ENCODE results near the gene NOP16. TPM values are rescaled to one million over a fixed set of nuclear protein-coding genes. Genes with fewer than 3 reads are reported as not detected.

NOP16 gene
- total RNA-seq, 1 donor from 2014 or later, result 65.1 TPM

DNA sequence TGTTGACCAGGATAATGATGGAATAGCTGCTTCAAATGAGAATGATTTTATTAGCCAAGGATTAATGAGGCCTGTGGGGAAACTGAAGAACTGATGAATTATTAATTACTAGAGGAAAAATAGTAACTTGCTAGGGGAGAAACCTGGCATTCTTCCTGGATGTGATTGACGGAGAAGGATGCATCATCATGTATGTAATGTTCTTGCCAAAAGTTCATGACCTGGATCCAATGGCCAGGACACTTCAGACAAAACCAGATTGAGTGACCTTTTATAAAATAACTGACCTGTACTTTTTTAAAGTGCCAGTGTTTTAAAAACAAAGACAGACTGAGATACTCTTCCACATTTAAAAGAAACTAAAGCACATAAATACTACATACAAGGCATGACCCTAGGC lies 50.5 kb downstream of the NOP16 start:
- ChIA-PET POLR2A (no interaction called here), CTCF (no interaction called here)
- Mint-ChIP-seq H3K36me3 (ENCODE audit: low read depth) (peaks cover 60% of the 10 kb centered on the region), H3K4me1 (no peaks in the 10 kb centered on the region), H3K4me3 (no peak overlapping the region), H3K27me3 (no peaks in the 10 kb centered on the region), H3K9me3 (peaks cover 2% of the 10 kb centered on the region), H3K27ac (no peak overlapping the region)
- TF ChIP-seq CTCF (IDR thresholded peaks at IDR 0.05), result no peak
- intact Hi-C loops (cut with micrococcal nuclease), result no loop called here
- ATAC-seq (ENCODE audit: low read depth), result no peak
- no peak for DNase-seq

GRCh38 chr5:176334031-176334770 lies 54.2 kb downstream of the NOP16 start:
- Mint-ChIP-seq H3K36me3 (ENCODE audit: low read depth) (peaks cover 45% of the 10 kb centered on the region), H3K9me3 (peaks cover 2% of the 10 kb centered on the region), H3K27ac (no peak overlapping the region), H3K4me1 (no peaks in the 10 kb centered on the region), H3K27me3 (no peaks in the 10 kb centered on the region), H3K4me3 (no peak overlapping the region)
- TF ChIP-seq CTCF (IDR thresholded peaks at IDR 0.05), result no peak
- ChIA-PET CTCF (no interaction called here), POLR2A (no interaction called here)
- no peak for ATAC-seq (ENCODE audit: low read depth)
- DNase-seq, result no peak
- intact Hi-C loops (cut with micrococcal nuclease), result no loop called here

Other genes with a start within 250 kb of the NOP16 start
- gene SIMC1, start 150.2 kb downstream of the NOP16 start, total RNA-seq, result 32.1 and 35.3 TPM in 2 replicates
- 56.6 and 57.5 TPM in 2 replicates for gene KIAA1191, start 26.8 kb downstream of the NOP16 start, total RNA-seq
- gene ARL10, start 23.1 kb downstream of the NOP16 start, total RNA-seq, result 10.9 and 14.3 TPM in 2 replicates
- 113 and 116 TPM in 2 replicates for gene HIGD2A, start 153 bp upstream of the NOP16 start, total RNA-seq
- 29.5 and 48.9 TPM in 2 replicates for gene CLTB, start 27.9 kb upstream of the NOP16 start, total RNA-seq
- 35.6 and 39.0 TPM in 2 replicates for gene FAF2, start 59.8 kb upstream of the NOP16 start, total RNA-seq
- gene RNF44, start 148.8 kb upstream of the NOP16 start, total RNA-seq, result 78.6 and 96.5 TPM in 2 replicates
- gene CDHR2, start 160.7 kb upstream of the NOP16 start, total RNA-seq, result 0.31 and 0.42 TPM in 2 replicates
- 2.8 and 3.2 TPM in 2 replicates for gene GPRIN1, start 221.6 kb upstream of the NOP16 start, total RNA-seq
- gene SNCB, start 241.9 kb upstream of the NOP16 start, total RNA-seq, result 0.17 TPM in 1 of 2 replicates, not detected in the other
- gene EIF4E1B, start 242.1 kb upstream of the NOP16 start, total RNA-seq, result not detected in 2 replicates

Measured in activated B cell treated with CpG ODN at 0.5 μM for 24 hours (primary cell).